GM12878 (cell line): ENCODE measurements around the gene KIF23. TPM values are rescaled to one million over a fixed set of nuclear protein-coding genes. Genes with fewer than 3 reads are reported as not detected.

Source experiments
- ATAC-seq: fragments of 200-7000 bp; cut with Tn5 transposase; 3 replicates; pipeline ENCODE4 v1.9.1; 2020; ENCODE audit warnings: mild to moderate bottlenecking, moderate library complexity
- BruUV-seq: library from RNA; stranded (reverse); fragments of 400-500 nt; replicated peaks from 2 replicates; lab custom pipeline; 2021; lab: Mats Ljungman, UMichigan
- CTCF ChIA-PET: fragments of 300-600 bp; sonication (Branson Sonifier 250); formaldehyde crosslinking; extraction: SDS; loops from one replicate; lab custom pipeline; 2021; ENCODE audit warnings: inconsistent platforms; lab: Yijun Ruan, JAX
- POLR2A ChIA-PET: fragments of 350-600 bp; formaldehyde crosslinking; extraction: SDS; loops from one replicate; lab custom pipeline; 2021; ENCODE audit warnings: inconsistent platforms; lab: Charles Lee
- RAD21 ChIA-PET: fragments of 300-600 bp; sonication (Branson Sonifier 250); formaldehyde crosslinking; loops from one replicate; lab custom pipeline; 2023; ENCODE audit warnings: antibody characterized with exemption; ENCODE audit not compliant: unreplicated experiment; lab: Charles Lee
- SMC1A ChIA-PET: fragments of 300-600 bp; sonication (Branson Sonifier 250); formaldehyde crosslinking; loops from one replicate; lab custom pipeline; 2023; ENCODE audit not compliant: unreplicated experiment, uncharacterized antibody; lab: Charles Lee
- DNase-seq: peaks from one replicate; pipeline ENCODE4 v3.0.0-alpha.2; 2011; ENCODE audit warnings: low read depth, low spot score
- FAIRE-seq: peaks from 3 replicates; lab custom pipeline; 2011; peaks lifted over from hg19 to GRCh38; lab: Jason Lieb, UNC
- H2AFZ ChIP-seq: 2 replicates; pipeline ENCODE4 v1.6.0; 2011; ENCODE audit warnings: low read depth, low read length, control low read depth; ENCODE audit not compliant: control insufficient read depth
- H3K27ac ChIP-seq: 2 replicates; pipeline ENCODE4 v1.5.1; 2011; ENCODE audit warnings: control low read depth; ENCODE audit not compliant: control insufficient read depth, insufficient read depth
- H3K27me3 ChIP-seq, 2 experiments: replicated peaks in 1 of 2; 2 replicates each; pipeline versions ENCODE4 v1.6.0 to v1.6.1; 2011; ENCODE audit warnings: low read length in 1 of 2; ENCODE audit not compliant: control insufficient read depth in 2 of 2, insufficient read depth in 2 of 2
- H3K36me3 ChIP-seq, 2 experiments: 2 replicates each; pipeline ENCODE4 v1.5.1; 2011; ENCODE audit warnings: low read length in 1 of 2; ENCODE audit not compliant: control insufficient read depth in 2 of 2, insufficient read depth in 2 of 2
- H3K4me1 ChIP-seq: 2 replicates; pipeline ENCODE4 v1.6.1; 2011; ENCODE audit warnings: mild to moderate bottlenecking, low read length, moderate library complexity, mixed read lengths; ENCODE audit not compliant: control insufficient read depth, insufficient read depth
- H3K4me2 ChIP-seq: 2 replicates; pipeline ENCODE4 v1.6.0; 2011; ENCODE audit warnings: control low read depth; ENCODE audit not compliant: control insufficient read depth, insufficient read depth
- H3K4me3 ChIP-seq: fragments of 200-600 bp; sonication (generic); 2 replicates; pipeline ENCODE4 v1.5.1; 2016
- H3K79me2 ChIP-seq: 2 replicates; pipeline ENCODE4 v1.6.0; 2011; ENCODE audit warnings: low read length; ENCODE audit not compliant: control insufficient read depth, insufficient read depth
- H3K9ac ChIP-seq: 2 replicates; pipeline ENCODE4 v1.8.0; 2011; ENCODE audit warnings: low read length, control low read depth, mixed read lengths; ENCODE audit not compliant: control insufficient read depth, insufficient read depth
- H3K9me3 ChIP-seq: replicated peaks from 3 replicates; pipeline ENCODE4 v1.5.1; 2011; ENCODE audit warnings: mild to moderate bottlenecking, low read length; ENCODE audit not compliant: control insufficient read depth, insufficient read depth
- H4K20me1 ChIP-seq: 2 replicates; pipeline ENCODE4 v1.6.0; 2011; ENCODE audit not compliant: control insufficient read depth, insufficient read depth
- CEBPZ ChIP-seq: fragments of 150-350 bp; IDR thresholded peaks from 2 replicates; pipeline ENCODE4 v1.6.1; 2016; ENCODE audit warnings: low read depth, low read length
- DPF2 ChIP-seq: fragments of 450-650 bp; IDR thresholded peaks from 2 replicates; pipeline ENCODE4 v1.6.1; 2017; ENCODE audit warnings: mild to moderate bottlenecking
- EGR1 ChIP-seq, 2 experiments: IDR thresholded peaks; 1 replicate in 1 of 2; 2 replicates in 1 of 2; pipeline ENCODE4 v1.6.1; 2011 to 2012; ENCODE audit warnings: low read depth in 2 of 2, low read length in 2 of 2, borderline replicate concordance in 1 of 2, mild to moderate bottlenecking in 1 of 2, moderate library complexity in 1 of 2
- NR2C1 ChIP-seq: fragments of 450-650 bp; IDR thresholded peaks from 2 replicates; pipeline ENCODE4 v1.6.1; 2017; ENCODE audit warnings: antibody characterized with exemption, mild to moderate bottlenecking, moderate library complexity
- PML ChIP-seq: IDR thresholded peaks from 2 replicates; pipeline ENCODE4 v1.6.1; 2012; ENCODE audit warnings: low read length, inconsistent platforms
- SMAD1 ChIP-seq: fragments of 450-650 bp; IDR thresholded peaks from 2 replicates; pipeline ENCODE4 v1.6.1; 2018; ENCODE audit warnings: mild to moderate bottlenecking, low read depth; ENCODE audit not compliant: partially characterized antibody
- SUZ12 ChIP-seq: fragments of 200-600 bp; sonication (generic); IDR thresholded peaks from one replicate; pipeline ENCODE4 v1.6.1; 2018; ENCODE audit warnings: antibody characterized with exemption, mild to moderate bottlenecking; ENCODE audit not compliant: unreplicated experiment
- TCF7 ChIP-seq: IDR thresholded peaks from 2 replicates; pipeline ENCODE4 v1.6.1; 2014; ENCODE audit warnings: antibody characterized with exemption, borderline replicate concordance
- YY1 ChIP-seq: IDR thresholded peaks from 2 replicates; pipeline ENCODE4 v1.6.1; 2011; ENCODE audit warnings: low read depth, mild to moderate bottlenecking, low read length
- ZBED1 ChIP-seq: IDR thresholded peaks from 2 replicates; pipeline ENCODE4 v1.6.1; 2016; ENCODE audit warnings: borderline replicate concordance
- ZNF207 ChIP-seq: fragments of 450-650 bp; IDR thresholded peaks from 2 replicates; pipeline ENCODE4 v1.6.1; 2014; ENCODE audit warnings: antibody characterized with exemption, mild to moderate bottlenecking, borderline replicate concordance
- WGBS: methylation state at CpG from one replicate; pipeline ENCODE4 v1.1.6; 2016; ENCODE audit warnings: low lambda C conversion rate; ENCODE audit not compliant: insufficient replicate concordance, insufficient coverage; ENCODE audit errors: missing lambda C conversion rate; 5-methylcytosine and 5-hydroxymethylcytosine counted together
- in situ Hi-C: fragments of 300-500 bp; cut with MboI; formaldehyde crosslinking; loops from 9 replicates; pipeline ENCODE4 v1.14.3; 2018; ENCODE audit warnings: mixed read lengths
- intact Hi-C: fragments of 100-400 bp; cut with micrococcal nuclease; formaldehyde crosslinking; loops from one replicate; pipeline ENCODE4 v1.14.2; 2022; ENCODE audit not compliant: unreplicated experiment
- polyA plus RNA-seq, 11 experiments: library from polyadenylated mRNA; depleted of rRNA in 4 of 11; unstranded in 6 of 11; stranded (reverse) in 5 of 11; fragments of >200 nt; fragmentation: Nextera tagmentation in 4 of 11; fragmentation: Illumina TruSeq in 1 of 11; extraction: Ambion mirVana in 4 of 11; extraction: Trizol in 1 of 11; gene quantifications; 1 replicate in 1 of 11; 2 replicates in 10 of 11; pipeline versions ENCODE4 v1.2.1 to v1.2.3, GENCODE V29; 2011 to 2016; ENCODE audit warnings: inconsistent platforms in 2 of 11, missing spikeins in 2 of 11, low read depth in 1 of 11
- total RNA-seq, 4 experiments: library from RNA; depleted of rRNA in 3 of 4; stranded (reverse); fragments of >200 nt in 3 of 4; fragmentation: Illumina TruSeq in 1 of 4; extraction: Trizol in 1 of 4; gene quantifications; 2 replicates each; pipeline versions ENCODE4 v1.2.1 to v1.2.3, GENCODE V29; 2013 to 2021
- TF ChIP-seq, protein P1 (sequence below): fragments of 450-650 bp; IDR thresholded peaks from 2 replicates; pipeline ENCODE4 v1.6.1; 2017; ENCODE audit warnings: mild to moderate bottlenecking

KIF23 gene
- total and polyA plus RNA-seq, 10 of the 15 experiments (the other 5 are each of a cell fraction or from before 2014, with no cell fraction given): 28.0 to 62.5 (median 46.6) TPM

DNA sequence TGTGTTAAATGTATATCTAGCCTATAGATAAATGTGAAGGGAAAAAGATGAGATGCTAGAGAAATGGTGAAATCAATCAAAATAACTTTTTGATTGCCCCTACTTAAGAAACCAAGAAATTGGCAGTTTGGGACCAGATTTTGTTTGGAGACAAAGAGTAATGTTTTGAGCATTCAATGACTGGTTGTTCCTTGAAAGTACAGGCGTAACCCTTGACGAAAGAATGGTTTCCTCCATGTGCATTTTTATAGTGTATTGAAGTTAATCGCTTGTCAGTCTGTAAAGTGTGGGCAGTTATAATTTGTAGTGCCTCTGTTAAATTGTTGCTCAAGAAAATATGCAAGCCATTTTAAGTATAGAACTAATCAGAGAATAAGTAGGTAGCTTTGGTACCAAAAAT is 1.2 kb downstream of the KIF23 start:
- Histone ChIP-seq H3K4me2 (peak overlapping the region; percentile 89), H2AFZ (peak overlapping the region; percentile 2), H4K20me1 (no peaks in the 10 kb centered on the region), H3K9ac (peak overlapping the region; percentile 86), H3K36me3 (peaks cover 0 to 10% of the 10 kb centered on the region in 2 experiments; a peak in 3 of 4 replicates), H3K79me2 (peaks cover 37% of the 10 kb centered on the region), H3K4me3 (peak overlapping the region; percentile 92), H3K4me1 (peaks cover 14% of the 10 kb centered on the region), H3K9me3 (no peaks in the 10 kb centered on the region), H3K27ac (peak overlapping the region; percentile 9; the same call in 1 of the 2 replicates), H3K27me3 (no peaks in the 10 kb centered on the region)
- RAD21 ChIA-PET: interaction anchor here (5.4 kb wide), 1 partner anchor 37 kb away, joined by 23 read pairs; the partner anchor contains the start of gene RPLP1
- FAIRE-seq (no peak), ATAC-seq (no peak), DNase-seq (no peak)
- in situ Hi-C loops: no loop called here
- BruUV-seq: TSS peak; percentile 70
- POLR2A ChIA-PET: no interaction called here
- 15% methylated on average over 3 of the region's 3 CpGs for WGBS
- intact Hi-C loops: no loop called here
- no peak for TF ChIP-seq SUZ12
- TF ChIP-seq ZBED1: no peak
- TF ChIP-seq EGR1 (IDR thresholded peaks at IDR 0.05; ENCODE audit: borderline replicate concordance in 1 of 2, low read depth in 2 of 2, low read length in 2 of 2): no peak
- no peak for TF ChIP-seq SMAD1
- CTCF ChIA-PET: interaction anchor here (0.6 to 2.6 kb wide), 4 partner anchors 21 to 50 kb away, joined by 3 to 15 read pairs (median 3); no protein-coding TSS in a partner anchor
- SMC1A ChIA-PET: no interaction called here

- intact Hi-C loops (no loop called here), in situ Hi-C loops (no loop called here)
- FAIRE-seq (no peak), ATAC-seq (no peak), DNase-seq (no peak)
- H3K4me1 ChIP-seq: peaks cover 10% of the 10 kb centered on the region
- ChIA-PET RAD21 (interaction anchor here (5.4 kb wide), 1 partner anchor 35 kb away, joined by 23 read pairs; the partner anchor contains the start of gene RPLP1), SMC1A (interaction anchor here (1.0 to 1.9 kb wide), 6 partner anchors 13 to 45 kb away, joined by 3 to 7 read pairs (median 4); partner anchors contain the start of gene RPLP1), CTCF (interaction anchor here (2.6 kb wide), 1 partner anchor 45 kb away, joined by 15 read pairs; no protein-coding TSS in a partner anchor), POLR2A (interaction anchor here (1.2 to 2.3 kb wide), 2 partner anchors 14 to 34 kb away, joined by 3 to 8 read pairs; partner anchors contain the start of gene RPLP1)
- H3K36me3 ChIP-seq: peaks cover 2 to 18% of the 10 kb centered on the region in 2 experiments; a peak in 3 of 4 replicates
- H3K27me3 ChIP-seq: no peaks in the 10 kb centered on the region
- H3K9me3 ChIP-seq: no peaks in the 10 kb centered on the region
- H3K4me2 ChIP-seq: no peak overlapping the region
- BruUV-seq: no TSS peak
- H3K27ac ChIP-seq: no peak overlapping the region
- H3K79me2 ChIP-seq: peaks cover 37% of the 10 kb centered on the region
- no peak overlapping the region for H3K9ac ChIP-seq
- no peaks in the 10 kb centered on the region for H4K20me1 ChIP-seq
- peak overlapping the region; percentile 18; the same call in 1 of the 2 replicates for H2AFZ ChIP-seq
- no peak overlapping the region for H3K4me3 ChIP-seq
- TF ChIP-seq ZNF207: no peak
- no peak for TF ChIP-seq CEBPZ
- TF ChIP-seq PML: no peak
- TF ChIP-seq TCF7: no peak
- no peak for TF ChIP-seq NR2C1
- TF ChIP-seq, protein P1, sequence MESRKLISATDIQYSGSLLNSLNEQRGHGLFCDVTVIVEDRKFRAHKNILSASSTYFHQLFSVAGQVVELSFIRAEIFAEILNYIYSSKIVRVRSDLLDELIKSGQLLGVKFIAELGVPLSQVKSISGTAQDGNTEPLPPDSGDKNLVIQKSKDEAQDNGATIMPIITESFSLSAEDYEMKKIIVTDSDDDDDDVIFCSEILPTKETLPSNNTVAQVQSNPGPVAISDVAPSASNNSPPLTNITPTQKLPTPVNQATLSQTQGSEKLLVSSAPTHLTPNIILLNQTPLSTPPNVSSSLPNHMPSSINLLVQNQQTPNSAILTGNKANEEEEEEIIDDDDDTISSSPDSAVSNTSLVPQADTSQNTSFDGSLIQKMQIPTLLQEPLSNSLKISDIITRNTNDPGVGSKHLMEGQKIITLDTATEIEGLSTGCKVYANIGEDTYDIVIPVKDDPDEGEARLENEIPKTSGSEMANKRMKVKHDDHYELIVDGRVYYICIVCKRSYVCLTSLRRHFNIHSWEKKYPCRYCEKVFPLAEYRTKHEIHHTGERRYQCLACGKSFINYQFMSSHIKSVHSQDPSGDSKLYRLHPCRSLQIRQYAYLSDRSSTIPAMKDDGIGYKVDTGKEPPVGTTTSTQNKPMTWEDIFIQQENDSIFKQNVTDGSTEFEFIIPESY: no peak
- no peak for TF ChIP-seq DPF2
- TF ChIP-seq YY1: no peak
Observed at GRCh38 chr15:69417581-69417980, 3.4 kb downstream of the KIF23 start.
